Tibial nerve (tissue), 4 donors: ENCODE data around the gene ANKRD37.

Experiments
- EP300 ChIP-seq, 2 donors: sonication (generic); formaldehyde crosslinking; IDR thresholded peaks; one replicate each; pipeline ENCODE4 v1.6.1; 2017; ENCODE audit warnings: antibody characterized with exemption in 2 of 2, mild to moderate bottlenecking in 1 of 2
- POLR2A ChIP-seq, 2 donors: fragments of 450-650 bp; IDR thresholded peaks; one replicate each; pipeline ENCODE4 v1.6.1; 2017; ENCODE audit warnings: antibody characterized with exemption in 2 of 2, mild to moderate bottlenecking in 2 of 2, moderate library complexity in 2 of 2
- TF ChIP-seq, protein P1 (sequence below), 5 experiments: fragments of 200-600 bp in 3 of 5; fragments of 450-650 bp in 2 of 5; sonication (generic) in 3 of 5; IDR thresholded peaks; one replicate each; pipeline ENCODE4 v1.5.1; 2016 to 2019; ENCODE audit warnings: antibody characterized with exemption in 5 of 5, mild to moderate bottlenecking in 3 of 5, moderate library complexity in 2 of 5

DNA sequence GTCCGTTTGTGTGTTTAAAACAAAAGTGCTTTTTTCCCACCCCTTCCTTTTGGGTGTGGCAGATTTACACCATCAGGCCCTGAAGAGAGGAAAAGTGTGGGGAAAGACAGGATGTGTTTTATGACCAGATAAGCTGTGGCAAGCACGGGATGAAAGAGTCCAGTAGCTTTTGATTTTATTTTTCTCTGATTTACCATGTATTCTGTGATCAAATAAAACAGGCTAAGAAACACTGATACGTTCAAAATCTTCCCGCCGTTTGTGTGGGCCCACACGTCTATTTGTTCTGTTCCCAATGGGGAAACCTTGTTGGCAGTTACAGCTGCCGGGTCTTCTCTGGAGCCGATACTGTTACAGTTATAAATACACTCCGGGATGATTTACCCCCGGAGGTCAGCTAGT, 11.7 kb upstream of the ANKRD37 start:
- TF ChIP-seq, protein P1, sequence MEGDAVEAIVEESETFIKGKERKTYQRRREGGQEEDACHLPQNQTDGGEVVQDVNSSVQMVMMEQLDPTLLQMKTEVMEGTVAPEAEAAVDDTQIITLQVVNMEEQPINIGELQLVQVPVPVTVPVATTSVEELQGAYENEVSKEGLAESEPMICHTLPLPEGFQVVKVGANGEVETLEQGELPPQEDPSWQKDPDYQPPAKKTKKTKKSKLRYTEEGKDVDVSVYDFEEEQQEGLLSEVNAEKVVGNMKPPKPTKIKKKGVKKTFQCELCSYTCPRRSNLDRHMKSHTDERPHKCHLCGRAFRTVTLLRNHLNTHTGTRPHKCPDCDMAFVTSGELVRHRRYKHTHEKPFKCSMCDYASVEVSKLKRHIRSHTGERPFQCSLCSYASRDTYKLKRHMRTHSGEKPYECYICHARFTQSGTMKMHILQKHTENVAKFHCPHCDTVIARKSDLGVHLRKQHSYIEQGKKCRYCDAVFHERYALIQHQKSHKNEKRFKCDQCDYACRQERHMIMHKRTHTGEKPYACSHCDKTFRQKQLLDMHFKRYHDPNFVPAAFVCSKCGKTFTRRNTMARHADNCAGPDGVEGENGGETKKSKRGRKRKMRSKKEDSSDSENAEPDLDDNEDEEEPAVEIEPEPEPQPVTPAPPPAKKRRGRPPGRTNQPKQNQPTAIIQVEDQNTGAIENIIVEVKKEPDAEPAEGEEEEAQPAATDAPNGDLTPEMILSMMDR (IDR thresholded peaks at IDR 0.05), result no peak
- TF ChIP-seq POLR2A (IDR thresholded peaks at IDR 0.05) (no peak), EP300 (IDR thresholded peaks at IDR 0.05) (no peak)
